Progenitor cell of endocrine pancreas (in vitro differentiated cells): ENCODE results near the gene ATG9B. TPM values are rescaled to one million over a fixed set of nuclear protein-coding genes. Genes with fewer than 3 reads are reported as not detected.
A peak's percentile ranks its signal among the peaks of the same experiment; 100 is the strongest.

Experiments
- DNase-seq: peaks from one replicate; pipeline ENCODE4 v3.0.0; 2021; ENCODE audit warnings: low spot score; ENCODE audit not compliant: unreplicated experiment
- H3K27ac Mint-ChIP-seq: 2 replicates; pipeline ENCODE4 v1.8.0; 2021; ENCODE audit warnings: mild to moderate bottlenecking, moderate library complexity, mixed read lengths
- H3K27me3 Mint-ChIP-seq: 2 replicates; pipeline ENCODE4 v1.8.0; 2021; ENCODE audit warnings: mixed read lengths
- H3K36me3 Mint-ChIP-seq: 2 replicates; pipeline ENCODE4 v1.8.0; 2022; ENCODE audit warnings: mixed read lengths; ENCODE audit not compliant: insufficient read depth
- H3K4me1 Mint-ChIP-seq: 2 replicates; pipeline ENCODE4 v1.8.0; 2021; ENCODE audit warnings: low read depth, mixed read lengths
- H3K4me3 Mint-ChIP-seq: 2 replicates; pipeline ENCODE4 v1.8.0; 2021; ENCODE audit warnings: low read depth, mild to moderate bottlenecking, moderate library complexity, mixed read lengths
- H3K9me3 Mint-ChIP-seq: 2 replicates; pipeline ENCODE4 v1.8.0; 2021; ENCODE audit warnings: low read depth, mixed read lengths
- total RNA-seq: library from RNA; stranded (reverse); gene quantifications from 2 replicates; pipeline ENCODE4 v1.2.1, GENCODE V29; 2021
- TF ChIP-seq, protein P1 (sequence below): fragments of 200-600 bp; sonication (generic); IDR thresholded peaks from one replicate; pipeline ENCODE4 v1.5.0; 2021; ENCODE audit warnings: antibody characterized with exemption, mild to moderate bottlenecking; ENCODE audit not compliant: unreplicated experiment

ATG9B gene
- total RNA-seq, 1 donor from 2014 or later = 0.79 TPM

GRCh38 chr7:150983893-150984368, 40.4 kb downstream of the ATG9B start:
- Mint-ChIP-seq H3K4me1 (no peaks in the 10 kb centered on the region), H3K9me3 (no peaks in the 10 kb centered on the region), H3K27ac (no peak overlapping the region), H3K4me3 (no peak overlapping the region), H3K36me3 (no peaks in the 10 kb centered on the region), H3K27me3 (peaks cover 69% of the 10 kb centered on the region)
- DNase-seq = peak; percentile 63
- TF ChIP-seq, protein P1, sequence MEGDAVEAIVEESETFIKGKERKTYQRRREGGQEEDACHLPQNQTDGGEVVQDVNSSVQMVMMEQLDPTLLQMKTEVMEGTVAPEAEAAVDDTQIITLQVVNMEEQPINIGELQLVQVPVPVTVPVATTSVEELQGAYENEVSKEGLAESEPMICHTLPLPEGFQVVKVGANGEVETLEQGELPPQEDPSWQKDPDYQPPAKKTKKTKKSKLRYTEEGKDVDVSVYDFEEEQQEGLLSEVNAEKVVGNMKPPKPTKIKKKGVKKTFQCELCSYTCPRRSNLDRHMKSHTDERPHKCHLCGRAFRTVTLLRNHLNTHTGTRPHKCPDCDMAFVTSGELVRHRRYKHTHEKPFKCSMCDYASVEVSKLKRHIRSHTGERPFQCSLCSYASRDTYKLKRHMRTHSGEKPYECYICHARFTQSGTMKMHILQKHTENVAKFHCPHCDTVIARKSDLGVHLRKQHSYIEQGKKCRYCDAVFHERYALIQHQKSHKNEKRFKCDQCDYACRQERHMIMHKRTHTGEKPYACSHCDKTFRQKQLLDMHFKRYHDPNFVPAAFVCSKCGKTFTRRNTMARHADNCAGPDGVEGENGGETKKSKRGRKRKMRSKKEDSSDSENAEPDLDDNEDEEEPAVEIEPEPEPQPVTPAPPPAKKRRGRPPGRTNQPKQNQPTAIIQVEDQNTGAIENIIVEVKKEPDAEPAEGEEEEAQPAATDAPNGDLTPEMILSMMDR = no peak

GRCh38 chr7:150982351-150982750, 41.9 kb downstream of the ATG9B start:
- Mint-ChIP-seq H3K4me1 (peaks cover 3% of the 10 kb centered on the region), H3K4me3 (no peak overlapping the region), H3K27ac (no peak overlapping the region), H3K36me3 (no peaks in the 10 kb centered on the region), H3K27me3 (peaks cover 57% of the 10 kb centered on the region), H3K9me3 (no peaks in the 10 kb centered on the region)
- DNase-seq = no peak
- TF ChIP-seq, protein P1 = no peak

GRCh38 chr7:150981644-150982043, 42.6 kb downstream of the ATG9B start:
- DNase-seq = no peak
- Mint-ChIP-seq H3K27ac (no peak overlapping the region), H3K9me3 (no peaks in the 10 kb centered on the region), H3K4me1 (peaks cover 10% of the 10 kb centered on the region), H3K4me3 (no peak overlapping the region), H3K27me3 (peaks cover 64% of the 10 kb centered on the region), H3K36me3 (no peaks in the 10 kb centered on the region)
- TF ChIP-seq, protein P1 = no peak

GRCh38 chr7:150980663-150981062, 43.6 kb downstream of the ATG9B start:
- no peak for DNase-seq
- TF ChIP-seq, protein P1 = no peak
- H3K4me3 Mint-ChIP-seq = no peak overlapping the region
- no peaks in the 10 kb centered on the region for H3K36me3 Mint-ChIP-seq
- no peak overlapping the region for H3K27ac Mint-ChIP-seq
- H3K27me3 Mint-ChIP-seq = peaks cover 62% of the 10 kb centered on the region
- no peaks in the 10 kb centered on the region for H3K9me3 Mint-ChIP-seq
- H3K4me1 Mint-ChIP-seq = peaks cover 10% of the 10 kb centered on the region

DNA sequence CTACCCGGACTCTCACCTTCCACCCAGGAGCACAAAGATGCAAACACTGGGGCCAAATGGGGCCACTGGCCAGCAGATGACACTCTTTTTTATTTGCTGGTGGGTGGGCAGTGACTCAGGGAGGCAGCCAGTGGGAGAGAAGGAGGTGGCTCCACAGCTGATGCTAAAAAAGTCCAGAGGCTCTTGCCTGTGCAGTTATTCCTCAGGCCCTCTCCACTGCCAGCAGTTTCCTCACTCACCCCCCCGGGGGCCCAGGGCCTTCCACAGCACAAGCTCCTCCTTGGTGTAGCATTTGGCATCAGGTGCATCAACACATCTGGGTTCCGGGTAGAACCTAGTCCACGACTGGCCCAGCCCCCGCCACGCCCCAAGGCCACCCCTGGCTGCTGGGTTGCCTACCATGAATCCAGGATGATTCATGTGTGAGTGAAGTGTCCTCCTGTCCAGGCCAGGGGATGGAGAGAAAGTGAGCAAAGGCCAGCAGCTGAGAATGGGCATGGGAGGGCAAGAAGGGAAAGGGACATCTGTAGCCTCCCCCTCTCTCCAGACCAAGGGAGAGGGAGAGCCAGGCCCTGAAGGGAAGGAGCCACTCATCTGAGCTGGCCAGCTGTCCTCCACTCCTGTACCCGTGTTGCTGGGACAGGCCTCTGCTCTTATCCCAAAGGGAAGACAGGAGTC, 44.4 kb downstream of the ATG9B start:
- H3K4me3 Mint-ChIP-seq = no peak overlapping the region
- peaks cover 11% of the 10 kb centered on the region for H3K4me1 Mint-ChIP-seq
- no peak for DNase-seq
- H3K27ac Mint-ChIP-seq = no peak overlapping the region
- no peaks in the 10 kb centered on the region for H3K9me3 Mint-ChIP-seq
- TF ChIP-seq, protein P1 = no peak
- no peaks in the 10 kb centered on the region for H3K36me3 Mint-ChIP-seq
- peaks cover 62% of the 10 kb centered on the region for H3K27me3 Mint-ChIP-seq
